GM18861 (cell line): ENCODE data around the gene CHN1.

Experiments
- ATAC-seq: cut with Tn5 transposase; IDR thresholded peaks from one replicate; pipeline ENCODE4 v1.9.1; 2021; ENCODE audit not compliant: unreplicated experiment

CHN1 gene

GRCh38 chr2:174877751-174878150 is 127.4 kb downstream of the CHN1 start:
- ATAC-seq: no peak

DNA sequence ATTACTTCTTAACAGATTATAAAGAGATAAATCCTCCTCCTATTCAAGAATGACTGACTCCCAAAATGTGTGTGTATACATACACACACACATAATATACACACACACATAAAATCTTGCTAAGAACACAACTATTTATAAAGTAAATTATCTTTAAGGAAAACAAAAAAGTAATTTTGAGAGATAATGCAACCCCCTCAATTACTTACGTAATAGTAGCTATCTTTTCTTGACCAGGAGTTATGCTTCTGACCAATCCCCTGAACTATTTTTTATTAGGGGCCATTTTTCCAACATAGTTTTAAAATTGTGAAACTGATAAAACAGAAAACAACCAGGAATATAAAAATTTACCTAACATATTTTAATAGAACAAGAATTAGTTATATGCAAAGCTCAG is 127.9 kb downstream of the CHN1 start:
- ATAC-seq: no peak

DNA sequence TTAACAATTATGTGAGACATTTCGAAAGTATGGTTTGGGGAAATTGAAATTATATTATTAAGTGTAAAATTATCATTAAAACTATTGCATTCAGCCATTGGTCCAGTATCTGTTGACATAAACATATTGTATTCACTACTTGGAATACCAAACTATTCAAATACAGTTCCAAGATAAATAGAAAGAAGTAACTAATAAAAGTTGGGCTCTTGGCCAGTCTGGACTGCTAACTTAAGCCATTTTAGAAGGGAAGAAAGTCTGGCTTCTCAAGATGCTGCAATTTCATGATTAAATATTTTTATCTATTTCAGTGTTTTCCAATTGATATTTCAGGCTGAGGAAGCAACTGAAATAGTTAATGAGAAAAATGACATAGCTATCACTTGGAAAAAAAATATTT is 131.1 kb downstream of the CHN1 start:
- ATAC-seq: no peak

GRCh38 chr2:174873471-174873870 is 131.7 kb downstream of the CHN1 start:
- ATAC-seq: no peak

DNA sequence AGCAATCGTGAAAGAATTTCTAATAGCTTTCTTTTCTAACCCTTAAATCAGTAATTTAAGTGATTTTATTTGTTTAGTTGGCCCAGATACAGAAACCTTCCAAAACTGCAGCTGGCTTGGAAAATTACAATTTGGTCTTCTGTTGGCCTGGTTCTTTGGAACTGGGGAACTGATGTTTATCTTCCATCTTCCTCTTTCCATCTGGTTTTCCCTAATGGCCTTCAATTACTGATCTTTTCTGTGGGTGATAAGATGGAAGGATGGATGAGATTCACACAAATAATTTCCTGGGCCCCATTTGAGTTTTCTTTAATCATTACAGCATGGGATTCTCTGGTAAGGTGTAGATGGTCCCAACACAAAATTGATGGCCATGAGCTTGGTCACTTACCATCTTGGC is 134.4 kb downstream of the CHN1 start:
- ATAC-seq: no peak

DNA sequence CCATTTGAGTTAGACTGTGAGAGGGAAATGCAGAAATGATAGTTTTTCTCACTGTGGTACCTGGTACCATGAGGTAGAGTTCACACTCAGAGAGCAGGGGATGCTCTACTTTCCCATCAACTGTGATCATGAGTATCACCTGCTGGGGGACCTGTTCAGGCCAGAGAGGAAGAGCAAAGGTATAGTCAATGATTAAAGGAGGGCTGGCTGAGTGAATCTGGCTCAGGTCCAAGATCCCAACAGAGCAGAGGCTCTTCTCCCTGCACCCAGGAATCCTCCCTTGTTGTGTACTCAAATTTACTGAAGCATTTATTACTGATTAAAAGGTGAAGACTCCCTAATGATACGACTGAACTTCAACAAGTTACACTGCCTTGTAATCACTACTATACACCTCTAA is 136.3 kb downstream of the CHN1 start:
- ATAC-seq: no peak

DNA sequence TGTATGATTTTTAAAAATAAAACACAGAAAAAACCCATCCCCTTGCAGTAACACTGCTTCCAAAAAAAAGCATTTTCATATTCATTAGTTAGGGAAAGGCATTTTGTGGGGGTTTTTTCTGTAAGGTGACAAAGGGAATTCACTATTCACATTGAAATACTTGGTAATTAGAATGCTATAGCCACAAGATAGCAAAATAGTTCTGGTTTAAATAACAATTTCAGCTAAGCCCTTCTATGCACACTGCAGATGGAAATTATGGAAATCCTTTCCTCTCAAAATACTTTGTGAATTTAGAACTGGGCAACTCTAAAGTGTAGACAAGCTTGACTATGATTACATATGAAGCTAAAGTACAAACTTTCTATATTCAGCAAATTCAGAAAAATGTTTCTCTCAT is 138.8 kb downstream of the CHN1 start:
- no peak for ATAC-seq

DNA sequence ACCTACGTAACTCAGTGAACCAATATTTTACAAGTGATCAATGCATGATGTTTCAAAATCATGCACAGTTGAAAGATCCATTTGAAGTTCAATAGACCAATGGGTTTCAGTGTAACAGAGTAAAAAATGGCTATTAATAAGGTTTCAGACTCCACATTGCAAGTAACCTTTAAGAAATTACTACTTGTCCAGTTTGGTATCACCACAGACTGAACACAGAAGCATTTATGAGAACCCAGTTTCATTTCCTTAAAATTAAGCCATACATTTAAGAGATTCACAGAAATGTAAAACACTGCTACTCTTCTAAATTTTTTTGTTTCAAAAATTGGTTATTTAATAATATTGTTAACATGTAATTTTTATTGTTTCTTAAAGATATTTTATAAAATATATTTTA is 142.0 kb downstream of the CHN1 start:
- ATAC-seq: no peak

- ATAC-seq: no peak
Measured at GRCh38 chr2:174859563-174860169, 145.5 kb downstream of the CHN1 start.

DNA sequence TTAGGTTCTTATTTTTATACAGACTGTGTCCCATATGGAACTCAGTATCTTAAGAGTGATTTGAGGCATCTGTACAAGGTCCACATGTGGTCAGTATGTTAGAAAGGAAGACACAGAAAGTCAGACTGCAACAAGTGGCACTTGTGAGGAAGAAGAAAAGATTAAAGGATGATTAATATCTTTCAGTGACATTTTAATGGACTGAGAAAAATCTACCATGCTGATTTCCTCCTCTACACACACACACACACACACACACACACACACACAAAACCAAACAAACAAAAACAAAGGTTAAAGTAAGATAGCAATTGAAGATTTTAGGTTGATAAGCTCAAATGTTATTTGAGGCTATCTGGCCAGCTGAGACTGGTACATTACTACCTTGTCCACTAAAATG is 146.4 kb downstream of the CHN1 start:
- ATAC-seq: no peak

- no peak for ATAC-seq
Measured at GRCh38 chr2:174856447-174856846, 148.7 kb downstream of the CHN1 start.

GRCh38 chr2:174846941-174847938 is 157.9 kb downstream of the CHN1 start:
- no peak for ATAC-seq

DNA sequence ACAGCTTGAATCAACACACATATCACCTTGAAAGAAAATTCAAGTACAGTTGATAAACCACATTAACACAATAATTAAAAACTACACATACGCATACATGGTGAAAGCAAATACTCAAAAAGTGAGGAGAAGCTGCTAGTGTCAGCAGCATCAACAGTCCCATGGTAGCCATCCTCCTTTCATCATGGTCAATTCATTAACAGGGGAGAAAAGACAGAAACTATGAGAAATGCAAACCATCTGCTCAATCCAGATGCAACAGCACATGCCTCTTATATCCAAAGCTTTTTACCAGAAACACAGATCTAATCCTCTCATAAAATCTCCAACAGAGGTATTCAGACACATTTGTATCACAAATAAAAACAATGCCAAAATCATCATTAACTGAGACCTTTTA is 159.0 kb downstream of the CHN1 start:
- no peak for ATAC-seq

DNA sequence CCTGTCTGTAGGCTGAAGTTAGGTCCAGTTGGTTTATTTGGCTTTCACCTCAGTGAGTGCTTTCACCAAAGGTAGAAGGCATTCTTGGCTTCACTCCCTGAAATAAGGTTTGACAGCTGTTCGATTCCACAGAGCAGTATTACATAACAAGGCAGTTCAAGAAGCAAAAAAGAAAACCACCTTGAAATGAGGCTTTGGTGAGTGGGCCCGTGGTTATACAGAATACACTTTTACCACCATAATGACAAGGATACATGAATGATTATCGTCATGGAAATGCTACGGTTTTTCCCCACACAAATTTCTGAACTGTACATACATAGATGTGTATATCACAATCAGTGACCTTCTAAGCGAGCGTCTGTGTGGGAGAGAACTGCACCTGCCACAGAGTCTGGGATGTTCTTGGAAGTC is 160.9 kb downstream of the CHN1 start:
- no peak for ATAC-seq

GRCh38 chr2:174842496-174842895 is 162.7 kb downstream of the CHN1 start:
- no peak for ATAC-seq

DNA sequence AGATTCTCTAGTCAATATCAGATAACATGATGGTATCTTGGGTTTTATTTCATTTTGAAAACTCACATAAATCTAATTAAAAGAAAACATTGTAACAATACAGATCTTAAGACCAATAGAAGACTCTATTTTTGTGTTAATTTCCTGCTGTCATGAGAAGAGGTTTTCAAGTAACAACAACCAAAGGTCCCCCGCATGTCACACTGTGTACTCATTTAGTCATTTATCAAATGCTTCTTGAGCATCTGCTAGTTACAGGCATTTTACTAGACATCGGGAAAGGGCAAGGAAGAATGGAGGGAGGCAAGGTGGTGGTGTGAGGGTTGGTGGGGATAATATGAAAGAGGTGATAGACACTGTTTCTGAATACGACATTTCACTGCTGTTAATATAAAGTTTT is 163.2 kb downstream of the CHN1 start:
- ATAC-seq: no peak

DNA sequence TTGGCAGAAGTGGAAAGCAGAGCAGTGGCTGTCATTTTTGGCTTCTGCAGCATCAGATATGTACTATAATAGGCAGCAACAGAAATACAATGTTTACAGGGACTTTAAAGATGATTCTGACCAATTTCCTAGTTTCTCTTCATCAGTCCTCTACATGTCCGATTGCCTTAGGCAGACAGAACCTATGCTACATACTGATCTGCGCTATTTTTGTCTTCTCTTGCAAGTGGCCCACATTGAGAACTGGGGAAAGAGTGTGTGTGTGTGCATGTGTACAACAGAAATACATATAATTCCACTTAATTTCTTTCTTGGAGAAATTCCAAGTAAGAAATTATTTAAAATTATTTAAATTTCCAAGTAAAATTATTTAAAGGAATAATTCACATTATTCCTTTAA is 163.8 kb downstream of the CHN1 start:
- no peak for ATAC-seq

GRCh38 chr2:174840436-174840835 is 164.7 kb downstream of the CHN1 start:
- ATAC-seq: no peak

DNA sequence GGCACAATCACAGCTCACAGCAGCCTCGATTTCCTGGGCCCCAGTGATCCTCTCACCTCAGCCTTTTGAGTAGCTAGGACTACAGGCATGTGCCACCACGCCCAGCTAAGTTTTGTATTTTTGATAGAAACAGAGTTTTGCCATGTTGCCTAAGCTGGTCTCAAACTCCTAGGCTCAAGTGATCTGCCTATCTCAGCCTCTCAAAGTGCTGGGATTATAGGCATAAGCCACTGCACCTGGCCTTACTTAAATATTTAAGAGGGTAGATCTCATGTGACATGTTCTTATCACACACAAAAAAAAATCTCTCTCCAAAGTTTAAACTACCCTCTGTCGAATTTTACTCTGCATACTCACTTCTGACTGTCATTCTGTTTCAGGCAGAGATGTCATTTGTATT is 165.5 kb downstream of the CHN1 start:
- ATAC-seq: no peak

DNA sequence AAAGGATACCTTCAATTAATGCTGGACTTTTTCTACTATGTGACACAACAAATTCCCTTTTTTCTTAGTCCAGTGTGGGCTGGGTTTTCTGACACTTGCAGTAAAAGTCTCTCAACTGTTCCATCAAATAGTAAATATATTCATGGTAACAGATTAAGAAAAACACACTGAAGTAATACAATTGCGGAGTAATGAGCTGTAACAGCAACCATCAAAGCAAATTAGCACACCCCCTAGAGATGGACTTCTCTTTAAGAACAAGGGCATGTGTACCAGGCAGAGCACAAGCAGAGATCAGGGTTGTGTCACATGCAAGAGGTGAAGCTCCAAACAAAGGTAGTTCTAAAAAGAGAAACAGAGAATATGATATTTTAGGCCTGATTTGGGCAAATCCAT is 168.2 kb downstream of the CHN1 start:
- no peak for ATAC-seq

- ATAC-seq: no peak
Measured at GRCh38 chr2:174836377-174836994, 168.7 kb downstream of the CHN1 start.

GRCh38 chr2:174835797-174836255 is 169.4 kb downstream of the CHN1 start:
- ATAC-seq: no peak
